Suprapubic skin (tissue), 4 donors: ENCODE results near the gene DCST2. TPM values are rescaled to one million over a fixed set of nuclear protein-coding genes. Genes with fewer than 3 reads are reported as not detected.

ENCODE experiments used
- DNase-seq, 2 donors: peaks; one replicate each; pipeline ENCODE4 v3.0.0-alpha.2; 2019; ENCODE audit warnings: low spot score in 2 of 2
- H3K27ac ChIP-seq: fragments of 200-600 bp; sonication (generic); one replicate; pipeline ENCODE4 v1.5.1; 2019
- H3K27me3 ChIP-seq: fragments of 200-600 bp; sonication (generic); one replicate; pipeline ENCODE4 v1.5.1; 2019
- H3K36me3 ChIP-seq: fragments of 200-600 bp; sonication (generic); one replicate; pipeline ENCODE4 v1.5.1; 2019
- H3K4me1 ChIP-seq: fragments of 200-600 bp; sonication (generic); one replicate; pipeline ENCODE4 v1.5.1; 2019
- H3K4me3 ChIP-seq: fragments of 200-600 bp; sonication (generic); one replicate; pipeline ENCODE4 v1.5.1; 2019; ENCODE audit warnings: mild to moderate bottlenecking
- H3K9me3 ChIP-seq: fragments of 200-600 bp; sonication (generic); one replicate; pipeline ENCODE4 v1.5.1; 2019
- EP300 ChIP-seq: sonication (generic); formaldehyde crosslinking; IDR thresholded peaks from one replicate; pipeline ENCODE4 v1.6.1; 2017; ENCODE audit warnings: antibody characterized with exemption
- POLR2A ChIP-seq, 2 donors: fragments of 450-650 bp; IDR thresholded peaks; one replicate each; pipeline ENCODE4 v1.6.1; 2017; ENCODE audit warnings: antibody characterized with exemption in 2 of 2, mild to moderate bottlenecking in 2 of 2, moderate library complexity in 2 of 2
- POLR2AphosphoS5 ChIP-seq, 3 donors: sonication (generic); formaldehyde crosslinking; IDR thresholded peaks; one replicate each; pipeline ENCODE4 v1.6.1; 2017; ENCODE audit warnings: antibody characterized with exemption in 3 of 3
- WGBS: methylation state at CpG from one replicate; pipeline ENCODE4 v1.1.5; 2018; 5-methylcytosine and 5-hydroxymethylcytosine counted together
- total RNA-seq, 4 donors: library from RNA; depleted of rRNA; stranded (reverse); fragments of >200 nt; gene quantifications; one replicate each; pipeline ENCODE4 v1.1.0, GENCODE V29; 2016
- TF ChIP-seq, protein P1 (sequence below), 2 donors: fragments of 200-600 bp in 1 of 2; fragments of 450-650 bp in 1 of 2; sonication (generic) in 1 of 2; IDR thresholded peaks; one replicate each; pipeline ENCODE4 v1.5.1; 2016 to 2019; ENCODE audit warnings: antibody characterized with exemption in 2 of 2, mild to moderate bottlenecking in 1 of 2, moderate library complexity in 1 of 2

Gene DCST2
- total RNA-seq, 4 donors from 2014 or later: 13.4 to 36.0 (median 14.5) TPM

- H3K4me1 ChIP-seq: peaks cover 64% of the 10 kb centered on the region
- peak; percentile 98 for DNase-seq
Measured at GRCh38 chr1:154974808-154975408, 58.7 kb downstream of the DCST2 start.

GRCh38 chr1:154974102-154974807 lies 59.3 kb downstream of the DCST2 start, which contains the start of gene CKS1B:
Gene CKS1B, plus strand, starts transcription at chr1:154974681. Its CDS starts 65 bp downstream, at chr1:154974746.
- H3K27me3 ChIP-seq: no peaks in the 10 kb centered on the region
- peak; percentile 33 to 83 (median 73) for TF ChIP-seq POLR2AphosphoS5 (IDR thresholded peaks at IDR 0.05)
- TF ChIP-seq, protein P1, sequence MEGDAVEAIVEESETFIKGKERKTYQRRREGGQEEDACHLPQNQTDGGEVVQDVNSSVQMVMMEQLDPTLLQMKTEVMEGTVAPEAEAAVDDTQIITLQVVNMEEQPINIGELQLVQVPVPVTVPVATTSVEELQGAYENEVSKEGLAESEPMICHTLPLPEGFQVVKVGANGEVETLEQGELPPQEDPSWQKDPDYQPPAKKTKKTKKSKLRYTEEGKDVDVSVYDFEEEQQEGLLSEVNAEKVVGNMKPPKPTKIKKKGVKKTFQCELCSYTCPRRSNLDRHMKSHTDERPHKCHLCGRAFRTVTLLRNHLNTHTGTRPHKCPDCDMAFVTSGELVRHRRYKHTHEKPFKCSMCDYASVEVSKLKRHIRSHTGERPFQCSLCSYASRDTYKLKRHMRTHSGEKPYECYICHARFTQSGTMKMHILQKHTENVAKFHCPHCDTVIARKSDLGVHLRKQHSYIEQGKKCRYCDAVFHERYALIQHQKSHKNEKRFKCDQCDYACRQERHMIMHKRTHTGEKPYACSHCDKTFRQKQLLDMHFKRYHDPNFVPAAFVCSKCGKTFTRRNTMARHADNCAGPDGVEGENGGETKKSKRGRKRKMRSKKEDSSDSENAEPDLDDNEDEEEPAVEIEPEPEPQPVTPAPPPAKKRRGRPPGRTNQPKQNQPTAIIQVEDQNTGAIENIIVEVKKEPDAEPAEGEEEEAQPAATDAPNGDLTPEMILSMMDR (IDR thresholded peaks at IDR 0.05): no peak
- peak within 1 kb of the TSS; percentile 73 for H3K4me3 ChIP-seq
- H3K9me3 ChIP-seq: no peaks in the 10 kb centered on the region
- H3K27ac ChIP-seq: peak within 1 kb of the TSS; percentile 97
- H3K36me3 ChIP-seq: no peaks in the 10 kb centered on the region
- H3K4me1 ChIP-seq: peaks cover 71% of the 10 kb centered on the region
- WGBS: 1% methylated on average over 34 of the region's 47 CpGs
- DNase-seq: peak; percentile 99

More at GRCh38 chr1:154974808-154975408, 58.7 kb downstream of the DCST2 start:
- under 1% methylated on average over 30 of the region's 30 CpGs for WGBS
- H3K9me3 ChIP-seq: no peaks in the 10 kb centered on the region
- H3K27ac ChIP-seq: peak overlapping the region; percentile 97
- no peaks in the 10 kb centered on the region for H3K27me3 ChIP-seq
- peak overlapping the region; percentile 73 for H3K4me3 ChIP-seq
- TF ChIP-seq POLR2A (IDR thresholded peaks at IDR 0.05): no peak
- TF ChIP-seq, protein P1 (IDR thresholded peaks at IDR 0.05): no peak
- TF ChIP-seq EP300: no peak
- peak in 2 of 3 donors; percentile 3 to 6 for TF ChIP-seq POLR2AphosphoS5 (IDR thresholded peaks at IDR 0.05)
- no peaks in the 10 kb centered on the region for H3K36me3 ChIP-seq

GRCh38 chr1:154973344-154974101 lies 60.1 kb downstream of the DCST2 start:
- WGBS: 4% methylated on average over 37 of the region's 37 CpGs
- Histone ChIP-seq H3K36me3 (peaks cover 3% of the 10 kb centered on the region), H3K27me3 (no peaks in the 10 kb centered on the region), H3K9me3 (no peaks in the 10 kb centered on the region), H3K27ac (peak overlapping the region; percentile 97), H3K4me1 (peaks cover 78% of the 10 kb centered on the region), H3K4me3 (peak overlapping the region; percentile 73)
- peak; percentile 100 for DNase-seq
- peak in 1 of 2 donors; percentile 34 for TF ChIP-seq POLR2A (IDR thresholded peaks at IDR 0.05)
- TF ChIP-seq, protein P1 (IDR thresholded peaks at IDR 0.05): peak in 1 of 2 donors; percentile 7
- peak in 1 of 3 donors; percentile 8 for TF ChIP-seq POLR2AphosphoS5 (IDR thresholded peaks at IDR 0.05)
- no peak for TF ChIP-seq EP300

GRCh38 chr1:154972517-154973343 lies 60.9 kb downstream of the DCST2 start:
- peak overlapping the region; percentile 97 for H3K27ac ChIP-seq
- 14% methylated on average over 18 of the region's 18 CpGs for whole genome bisulfite sequencing
- no peaks in the 10 kb centered on the region for H3K9me3 ChIP-seq
- TF ChIP-seq, protein P1 (IDR thresholded peaks at IDR 0.05): no peak
- peak in 1 of 3 donors; percentile 25 for TF ChIP-seq POLR2AphosphoS5 (IDR thresholded peaks at IDR 0.05)
- H3K27me3 ChIP-seq: no peaks in the 10 kb centered on the region
- H3K4me3 ChIP-seq: peak overlapping the region; percentile 73
- H3K4me1 ChIP-seq: peaks cover 83% of the 10 kb centered on the region
- DNase-seq: peak in 1 of 2 donors; percentile 88
- H3K36me3 ChIP-seq: peaks cover 11% of the 10 kb centered on the region
